GM19455 (cell line): ENCODE results near the gene CYP46A1.

Experiments
- ATAC-seq: cut with Tn5 transposase; IDR thresholded peaks from one replicate; pipeline ENCODE4 v1.9.1; 2021; ENCODE audit not compliant: unreplicated experiment

CYP46A1 gene

DNA sequence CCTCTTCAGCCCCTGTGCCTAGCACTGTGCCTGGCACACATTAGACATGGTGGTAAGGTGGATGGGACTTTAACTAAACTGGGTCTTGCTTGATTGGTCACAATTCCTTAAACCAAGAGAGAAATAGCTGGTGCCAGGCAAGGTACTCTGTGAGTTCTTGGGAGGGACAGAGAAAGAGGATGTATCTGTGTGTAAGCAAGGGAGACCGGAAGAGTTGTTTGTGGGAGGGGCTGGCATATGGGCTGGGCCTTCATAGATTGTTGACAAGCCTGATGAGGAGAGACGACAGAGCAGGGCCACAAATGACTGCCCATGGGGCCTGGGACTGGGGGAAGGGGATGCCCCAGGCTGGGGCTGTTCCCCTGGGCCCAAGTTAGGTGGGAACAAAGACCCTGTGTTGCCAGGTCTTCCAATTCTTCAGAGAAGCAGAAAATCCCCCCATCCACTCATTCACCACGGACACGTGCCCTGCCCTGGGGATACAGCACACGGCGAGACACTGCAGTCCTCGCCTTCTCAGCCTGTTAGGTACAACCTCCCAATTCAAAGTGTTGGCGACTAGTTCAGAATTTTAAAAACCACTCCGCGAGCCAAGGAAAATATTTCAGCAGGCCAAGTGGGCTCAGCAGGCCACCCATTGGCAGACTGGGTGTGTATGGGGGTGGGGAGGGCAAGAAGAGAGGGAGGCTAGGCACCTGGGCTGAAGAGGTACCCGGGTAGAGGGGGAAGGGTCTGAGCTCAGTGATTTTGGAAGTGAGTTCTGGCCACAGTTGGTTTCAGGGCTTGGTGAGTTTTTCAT lies 11.4 kb upstream of the CYP46A1 start:
- peak; percentile 85 for ATAC-seq

DNA sequence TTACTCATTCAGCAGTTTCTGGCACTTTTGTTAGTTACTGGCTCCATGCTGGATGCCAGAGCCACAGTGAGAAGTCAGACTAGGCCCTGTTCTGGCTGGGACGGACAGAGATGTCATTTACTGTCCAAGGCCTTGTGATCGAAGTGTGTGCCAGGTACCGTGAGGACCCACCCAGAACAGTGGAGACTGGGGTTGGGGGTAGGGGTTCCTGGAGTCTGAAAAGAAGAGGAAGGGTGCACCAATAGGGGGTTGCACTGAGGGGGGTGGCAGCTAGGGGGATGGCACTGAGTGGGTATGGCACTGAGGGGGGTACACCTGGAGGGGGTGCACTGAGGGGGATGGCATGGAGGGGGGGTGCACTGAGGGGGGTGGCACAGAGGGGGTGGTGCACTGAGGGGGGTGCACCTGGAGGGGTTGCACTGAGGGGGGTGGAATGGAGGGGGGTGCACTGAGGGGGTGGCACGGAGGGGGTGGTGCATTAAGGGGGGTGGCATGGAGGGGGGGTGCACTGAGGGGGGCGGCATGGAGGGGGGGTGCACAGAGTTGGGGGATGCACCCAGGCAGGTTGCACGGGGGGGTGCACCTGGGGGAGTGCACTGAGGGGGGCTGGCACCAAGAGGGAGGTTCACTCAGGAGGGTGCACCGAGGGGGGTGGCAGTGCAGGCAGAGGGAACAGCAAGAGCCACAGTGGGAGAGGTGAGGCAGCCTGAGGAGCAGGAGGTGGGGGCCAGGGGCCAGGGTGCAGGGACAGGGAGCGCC lies 10.6 kb upstream of the CYP46A1 start:
- ATAC-seq: no peak

DNA sequence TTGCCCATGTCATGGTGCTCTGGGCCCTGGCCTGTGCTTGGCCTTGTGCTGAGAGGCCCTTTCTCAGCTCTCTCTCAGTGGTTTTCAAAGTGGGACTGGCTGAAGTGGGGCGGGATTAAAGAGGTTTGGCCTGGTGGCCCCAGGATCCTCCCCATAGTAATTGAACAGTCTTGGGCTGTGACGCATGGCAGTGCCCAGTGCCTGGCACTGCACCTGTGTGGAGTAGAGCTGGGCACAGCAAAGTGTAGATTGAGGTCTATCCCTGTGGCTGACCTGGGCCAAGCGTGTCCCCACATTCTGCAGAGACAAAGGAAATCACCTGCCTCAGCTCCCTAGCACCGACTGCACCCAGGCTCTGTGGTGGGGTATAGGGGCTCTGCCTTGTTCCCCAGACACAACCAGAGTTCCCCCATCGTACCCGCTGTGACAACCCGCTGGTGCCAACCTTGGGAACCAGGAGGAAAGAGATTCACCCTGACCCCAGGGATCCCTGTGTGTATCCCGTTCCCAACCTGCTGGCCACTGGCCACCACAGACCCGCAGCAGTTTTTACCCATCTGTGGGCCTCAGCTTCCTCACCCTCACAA lies 9.9 kb upstream of the CYP46A1 start:
- no peak for ATAC-seq

DNA sequence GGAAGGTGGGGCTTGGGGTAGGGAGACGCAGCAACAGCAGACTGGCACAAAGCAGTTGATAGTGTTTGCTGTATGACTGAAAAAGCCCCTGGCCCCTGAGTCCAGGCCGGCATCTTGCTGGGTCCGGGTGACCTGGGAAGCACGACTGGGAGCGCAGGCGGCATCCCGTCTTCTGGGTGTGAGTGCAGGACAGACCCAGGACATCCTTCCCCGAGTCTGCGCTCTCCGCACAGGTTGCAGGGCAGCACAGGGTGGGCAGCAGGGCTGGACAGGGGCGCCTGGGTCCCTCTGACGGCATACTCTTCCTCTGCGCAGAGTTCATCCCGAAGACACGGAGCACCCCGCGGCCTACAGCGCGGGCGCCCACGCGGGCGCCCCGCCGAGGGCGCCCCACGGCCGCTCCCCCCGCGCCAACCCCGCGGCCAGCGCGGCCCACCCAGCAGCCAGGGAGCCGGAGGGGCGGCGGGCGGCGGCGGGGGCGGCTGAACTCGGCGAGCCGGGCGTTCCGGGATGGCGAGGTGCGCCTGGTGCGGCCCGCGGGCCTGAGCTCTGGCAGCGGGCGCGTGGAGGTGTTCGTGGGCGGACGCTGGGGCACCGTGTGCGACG lies 9.2 kb upstream of the CYP46A1 start:
- no peak for ATAC-seq

DNA sequence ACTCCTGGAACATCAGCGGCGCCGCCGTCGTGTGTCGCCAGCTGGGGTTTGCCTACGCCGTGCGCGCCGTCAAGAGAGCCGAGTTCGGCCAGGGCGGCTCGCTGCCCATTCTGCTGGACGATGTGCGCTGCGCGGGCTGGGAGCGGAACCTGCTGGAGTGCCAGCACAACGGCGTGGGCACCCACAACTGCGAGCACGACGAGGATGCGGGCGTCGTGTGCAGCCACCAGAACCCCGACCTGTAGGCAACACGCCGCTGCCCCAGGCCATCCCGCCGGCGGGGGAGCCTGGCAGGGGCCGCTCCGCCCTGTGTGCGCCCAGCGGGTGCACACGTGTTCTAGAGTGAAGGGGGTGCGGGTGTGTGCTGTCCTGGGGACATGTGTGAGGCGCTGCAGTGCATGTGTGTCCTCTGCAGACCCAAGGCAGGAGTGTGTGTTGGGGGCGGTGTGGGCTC lies 8.7 kb upstream of the CYP46A1 start:
- ATAC-seq: no peak

DNA sequence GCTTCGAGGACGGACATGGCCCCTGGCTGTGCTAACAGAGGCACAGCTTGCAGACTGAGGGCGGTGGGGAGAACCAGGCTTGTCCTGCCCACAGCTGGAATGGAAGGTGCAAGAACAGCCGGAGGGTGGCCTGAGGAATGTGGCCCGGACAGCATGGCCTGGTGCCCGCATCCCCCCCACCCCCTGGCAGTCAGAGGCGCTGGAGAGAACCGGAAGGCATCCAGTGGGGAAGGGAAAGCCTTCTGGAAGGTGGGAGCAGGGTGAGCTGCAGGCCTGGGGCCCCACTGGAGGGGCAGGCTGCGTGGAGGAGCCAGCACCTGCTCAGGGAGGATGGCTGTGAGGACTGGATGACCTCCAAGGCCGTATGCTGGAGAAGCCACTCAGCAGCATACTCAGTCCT lies 8.1 kb upstream of the CYP46A1 start:
- ATAC-seq: no peak

DNA sequence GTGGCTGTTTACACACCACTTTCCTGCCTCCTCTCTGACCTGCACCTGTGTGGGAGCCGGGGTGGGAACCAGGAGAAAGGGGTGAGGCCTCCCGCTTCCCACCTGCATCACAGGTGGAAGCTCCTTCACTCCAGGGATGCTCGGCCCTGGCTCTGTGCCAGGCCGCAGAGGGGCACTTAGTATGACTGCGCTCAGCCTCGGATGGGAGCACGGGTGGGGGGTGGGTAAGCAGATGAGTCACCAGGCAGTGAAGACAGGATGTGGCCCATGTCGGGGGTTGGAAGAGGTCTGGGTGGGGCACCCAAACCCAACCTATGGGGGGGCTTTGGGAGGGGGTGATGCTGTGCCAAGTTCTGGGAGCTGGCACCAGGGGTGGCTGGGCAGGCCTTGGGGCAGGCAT lies 7.4 kb upstream of the CYP46A1 start:
- no peak for ATAC-seq

DNA sequence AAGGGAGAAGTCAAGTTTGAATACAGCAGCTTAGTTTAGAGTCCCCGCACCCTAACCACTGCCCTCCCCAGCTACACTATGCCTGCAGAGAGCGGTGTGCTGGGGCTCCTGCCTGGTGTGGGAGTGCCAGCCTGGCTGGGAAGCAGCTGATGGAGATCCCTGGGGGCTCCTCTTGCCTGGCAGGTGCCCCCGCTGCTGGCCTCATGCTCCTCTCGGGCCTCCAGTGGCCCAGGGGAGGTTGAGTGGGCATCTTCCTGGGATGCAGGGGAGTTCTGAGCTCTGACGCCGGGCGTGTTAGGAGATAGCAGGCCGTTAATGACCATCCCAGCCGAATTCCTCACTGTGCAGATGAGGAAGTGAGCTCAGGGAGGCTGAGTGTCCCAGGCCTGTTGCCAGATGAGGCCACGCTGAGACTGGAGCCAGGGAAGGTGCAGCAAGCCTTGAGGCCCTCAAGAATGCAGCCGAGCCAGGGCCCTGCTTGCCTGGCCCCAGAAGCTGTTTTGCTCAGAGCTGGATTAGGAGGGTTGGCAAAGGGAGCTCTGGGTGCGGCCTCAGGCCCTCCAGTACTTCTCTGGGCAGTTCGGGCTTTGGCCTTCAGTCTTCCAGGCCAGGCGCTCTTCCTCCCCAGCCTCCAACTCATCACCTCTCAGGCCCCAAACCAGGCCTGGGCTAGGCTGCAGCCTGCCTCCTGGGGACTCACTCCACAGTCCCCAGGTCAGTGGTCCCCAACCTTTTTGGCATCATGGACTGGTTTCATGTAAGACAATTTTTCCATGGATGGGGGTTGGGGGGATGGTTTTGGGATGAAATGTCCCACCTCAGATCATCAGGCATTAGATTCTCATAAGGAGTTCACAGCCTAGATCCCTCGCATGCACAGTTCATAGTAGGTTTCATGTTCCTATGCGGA lies 6.6 kb upstream of the CYP46A1 start:
- no peak for ATAC-seq

DNA sequence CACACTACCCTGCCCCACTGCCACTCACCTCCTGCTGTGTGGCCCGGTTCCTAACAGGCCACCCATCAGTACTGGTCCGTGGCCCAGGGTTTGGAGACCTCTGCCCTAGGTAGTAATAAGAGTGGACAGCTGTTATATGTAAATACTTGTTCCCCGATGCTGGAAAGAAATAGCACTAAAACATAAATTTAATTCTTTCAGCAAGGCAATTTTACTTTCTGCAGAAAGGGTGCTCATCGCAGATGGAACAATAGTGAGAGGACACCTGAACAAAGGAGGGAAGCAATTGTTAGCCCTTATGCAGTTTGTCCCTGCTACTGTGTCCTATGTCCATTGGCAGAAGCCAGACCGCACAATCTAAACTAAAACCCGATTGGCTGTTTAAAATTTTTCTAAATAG lies 5.9 kb upstream of the CYP46A1 start:
- ATAC-seq: no peak

DNA sequence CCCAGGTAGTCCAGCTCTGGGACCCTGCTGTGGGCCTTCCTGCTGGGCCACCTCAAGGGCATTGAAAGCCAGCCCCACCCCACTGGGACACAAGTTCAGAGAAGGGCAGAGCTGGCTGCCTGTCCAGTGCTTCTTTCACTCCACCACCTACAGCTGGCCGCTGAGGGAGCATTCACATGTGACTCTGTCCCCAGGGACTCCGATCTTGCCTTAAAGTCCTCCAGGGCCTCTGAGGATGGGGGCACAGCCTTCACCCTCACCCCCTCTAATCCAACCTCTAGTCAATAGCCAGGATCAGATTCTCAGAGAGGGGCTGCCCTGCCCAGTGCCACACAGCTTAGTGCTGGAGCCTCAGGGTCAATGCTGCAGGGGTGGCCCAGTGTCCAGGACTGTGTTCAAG lies 5.0 kb upstream of the CYP46A1 start:
- ATAC-seq: no peak

DNA sequence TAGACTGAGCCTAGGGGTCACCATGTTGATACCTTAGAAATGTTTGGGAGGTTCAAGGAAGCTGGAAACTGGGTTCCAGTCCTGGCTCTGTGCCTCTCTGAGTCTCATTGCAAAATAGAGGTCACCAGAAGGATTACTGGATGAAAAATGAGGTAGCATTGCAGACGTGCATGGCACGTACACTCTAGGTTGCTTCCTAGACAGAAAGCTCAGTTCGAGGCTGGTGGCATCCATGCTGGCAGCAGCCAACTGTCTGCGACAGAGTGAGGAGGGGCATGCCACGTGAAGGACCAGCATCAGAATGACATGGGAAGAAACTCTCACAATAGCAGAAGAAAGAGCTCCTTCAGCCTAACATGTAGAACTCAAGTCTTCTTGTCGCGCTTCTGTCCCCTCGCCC lies 4.6 kb upstream of the CYP46A1 start:
- no peak for ATAC-seq

DNA sequence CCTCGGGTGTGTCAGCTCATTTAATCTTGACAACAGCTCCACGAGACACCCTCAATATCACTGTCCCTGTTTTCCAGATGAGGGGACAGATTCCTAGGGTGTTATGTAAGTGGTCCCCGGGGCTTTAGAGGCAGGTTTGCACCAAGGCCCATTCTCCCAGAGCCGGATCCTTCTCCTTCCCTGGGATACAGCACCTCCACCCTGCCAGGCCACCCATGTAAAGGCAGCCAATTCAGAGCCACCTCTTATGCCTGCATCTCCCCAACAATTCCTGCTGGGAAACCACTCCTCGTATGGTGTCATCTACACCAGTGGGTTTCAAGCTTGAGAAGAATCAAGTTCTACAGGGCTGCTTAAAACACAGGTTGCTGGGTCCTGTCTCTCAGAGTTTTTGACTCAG lies 4.1 kb upstream of the CYP46A1 start:
- ATAC-seq: no peak

DNA sequence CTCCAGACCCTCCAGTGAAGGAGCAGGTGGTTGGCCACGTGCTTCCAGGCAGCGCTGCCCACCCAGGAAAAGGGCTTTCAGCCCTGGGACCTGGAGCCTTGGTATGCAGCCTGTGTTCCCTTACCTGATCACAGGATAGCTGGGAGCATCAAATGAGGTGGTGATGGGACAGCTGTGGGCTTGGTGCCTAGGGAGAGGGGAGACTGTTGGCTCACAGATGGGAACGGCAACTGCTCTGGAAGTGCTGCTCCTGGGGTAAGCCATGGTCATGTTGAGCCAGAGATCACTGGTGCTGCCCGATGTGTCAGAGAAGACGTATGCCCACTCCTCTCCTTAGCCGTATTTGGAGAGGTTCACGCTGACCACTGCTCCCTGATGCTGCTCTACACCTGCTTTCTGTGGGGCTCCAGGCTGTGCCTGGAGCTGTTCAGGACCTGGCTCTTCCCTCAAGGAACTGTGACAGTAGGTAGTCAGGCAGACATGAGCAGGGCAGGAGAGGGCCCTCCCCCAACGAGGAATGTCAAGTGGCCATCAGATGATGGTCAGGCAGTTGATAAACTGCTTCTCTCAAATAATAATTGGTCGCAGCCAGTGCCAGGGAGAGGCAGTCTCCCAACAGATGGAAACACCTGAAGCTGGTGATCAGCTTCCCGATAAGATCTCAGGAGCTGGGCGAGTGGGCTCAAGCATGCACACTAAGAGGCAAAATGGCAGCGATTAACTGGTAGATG lies 2.8 kb upstream of the CYP46A1 start:
- ATAC-seq: no peak

DNA sequence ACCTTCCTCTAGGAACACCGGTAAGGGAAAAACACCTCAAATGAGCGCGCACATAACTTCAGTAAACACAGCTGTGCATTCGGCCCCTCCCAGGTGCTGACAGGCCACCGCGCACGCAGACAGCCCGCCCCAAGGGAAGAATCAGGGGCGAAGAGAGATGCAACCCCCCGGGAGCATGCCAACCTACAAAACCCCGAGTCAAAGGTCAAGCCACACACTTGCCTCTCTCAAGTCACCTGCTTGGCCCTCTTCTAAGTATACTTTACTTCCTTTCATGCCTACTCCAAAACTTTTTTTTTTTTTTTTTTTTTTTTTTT lies 2.3 kb upstream of the CYP46A1 start:
- ATAC-seq: no peak

DNA sequence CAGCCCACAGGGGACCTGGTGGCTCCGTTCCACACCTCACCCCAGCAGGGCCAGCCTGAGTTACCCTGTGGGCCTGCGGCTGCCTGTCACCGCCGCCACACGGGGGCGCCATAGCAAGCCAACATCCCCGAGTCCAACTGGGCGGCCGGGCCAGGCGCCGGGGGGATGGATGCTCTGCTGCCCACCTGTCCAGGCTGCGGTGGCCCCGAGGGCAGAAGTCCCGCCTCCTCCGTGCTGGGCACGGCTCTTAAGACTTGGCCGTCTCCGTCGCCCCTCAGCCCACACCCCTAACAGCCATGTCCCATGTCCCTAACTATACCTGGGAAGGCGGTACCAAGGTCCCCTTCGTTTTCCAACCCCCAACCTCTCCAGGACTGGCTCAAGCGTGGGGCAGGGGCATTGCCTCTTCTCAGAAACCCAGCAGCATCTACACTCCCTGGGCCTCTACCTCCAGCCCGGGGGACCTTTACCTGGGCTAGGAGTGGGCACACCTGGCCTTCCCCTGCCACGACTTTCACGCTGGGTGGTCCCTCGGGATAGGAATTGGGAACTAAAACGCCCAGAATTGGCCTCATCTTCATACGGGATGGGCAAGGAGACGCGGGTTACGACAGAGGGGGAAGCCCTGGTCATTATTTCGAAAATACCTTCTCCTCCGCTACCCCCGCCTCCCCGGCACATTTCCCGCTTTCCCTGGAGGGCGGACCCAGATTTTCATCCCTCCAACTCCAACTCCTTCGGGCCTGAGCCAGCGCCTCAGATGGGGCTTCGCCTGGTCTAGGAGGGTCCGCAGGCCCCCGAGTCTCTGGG lies 1.1 kb upstream of the CYP46A1 start:
- ATAC-seq: peak; percentile 43

DNA sequence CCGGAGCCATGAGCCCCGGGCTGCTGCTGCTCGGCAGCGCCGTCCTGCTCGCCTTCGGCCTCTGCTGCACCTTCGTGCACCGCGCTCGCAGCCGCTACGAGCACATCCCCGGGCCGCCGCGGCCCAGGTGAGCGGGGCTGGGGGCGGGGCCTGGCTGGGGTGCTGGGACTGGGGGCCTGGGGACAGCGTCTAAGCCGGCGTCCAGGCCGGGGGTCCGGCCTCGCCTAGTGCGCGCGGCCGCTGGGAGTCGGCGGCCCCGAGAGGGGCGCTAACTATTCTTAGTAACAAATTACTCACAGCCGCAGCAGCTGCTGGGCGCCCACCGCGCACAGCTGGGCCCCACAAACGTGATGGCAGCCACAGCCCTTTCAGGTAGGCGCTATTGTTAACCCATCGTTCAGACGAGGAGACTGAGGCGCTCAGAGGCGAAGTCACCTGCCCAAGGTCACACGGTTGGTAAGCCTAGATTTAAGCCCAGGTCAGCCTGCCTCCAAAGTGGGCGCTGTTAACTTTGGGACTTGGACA lies 374 bp downstream of the CYP46A1 start:
- ATAC-seq: peak; percentile 31

DNA sequence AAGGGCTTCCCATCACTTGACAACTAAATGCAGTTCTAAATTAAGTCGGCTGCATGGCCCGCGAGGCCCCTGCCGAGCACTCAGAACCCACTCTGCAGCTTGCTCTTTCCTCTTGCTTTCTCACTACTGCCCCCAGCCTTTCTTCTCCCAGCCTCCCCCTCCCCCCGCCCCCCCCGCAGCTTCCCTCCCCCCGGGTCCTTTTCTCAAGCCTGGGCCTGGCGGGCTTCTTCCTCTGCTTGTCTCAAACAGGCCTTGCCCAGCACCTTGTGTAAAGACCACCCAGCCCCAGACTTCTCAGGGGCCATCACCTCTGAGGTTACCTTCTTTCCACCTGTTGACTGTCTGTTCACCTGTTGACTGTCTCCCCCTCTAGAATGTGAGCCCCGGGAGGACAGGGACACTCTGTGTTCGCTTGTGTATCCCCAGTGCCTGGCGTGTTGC lies 1.1 kb downstream of the CYP46A1 start:
- no peak for ATAC-seq

DNA sequence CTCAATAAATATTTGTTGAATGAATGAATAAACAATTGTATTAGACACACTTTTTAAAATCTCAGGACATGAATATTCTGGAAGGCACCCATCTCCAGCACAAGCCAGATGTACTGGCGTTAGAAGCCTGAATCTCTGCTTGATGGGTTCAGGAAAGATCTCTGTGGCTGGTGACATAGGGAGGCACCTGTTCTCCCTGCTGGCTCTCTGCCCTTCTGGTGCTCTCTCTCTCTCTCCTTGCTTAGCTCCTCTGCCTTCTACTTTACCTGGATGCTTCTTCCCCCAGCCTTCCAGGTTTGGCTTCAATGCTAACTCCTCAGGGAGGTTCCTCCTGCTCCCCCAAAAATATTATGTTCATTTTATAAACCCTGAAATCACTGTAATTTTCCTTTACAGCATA lies 1.5 kb downstream of the CYP46A1 start:
- ATAC-seq: no peak
